IMR-90 (cell line): Measurements from ENCODE around the gene GBF1. TPM values are rescaled to one million over a fixed set of nuclear protein-coding genes. Genes with fewer than 3 reads are reported as not detected.

Experiments
- ATAC-seq: fragments of 200-7000 bp; cut with Tn5 transposase; 2 replicates; pipeline ENCODE4 v1.9.1; 2020; ENCODE audit warnings: low read depth, mild to moderate bottlenecking, moderate library complexity
- BruUV-seq: library from RNA; stranded (reverse); fragments of 400-500 nt; replicated peaks from 2 replicates; lab custom pipeline; 2021; lab: Mats Ljungman, UMichigan
- CTCF ChIA-PET: fragments of 300-600 bp; formaldehyde crosslinking; extraction: SDS; loops from one replicate; lab custom pipeline; 2021; ENCODE audit warnings: antibody characterized with exemption; lab: Yijun Ruan, JAX
- POLR2A ChIA-PET: fragments of 300-600 bp; sonication (Branson Sonifier 250); formaldehyde crosslinking; loops from one replicate; lab custom pipeline; 2022; ENCODE audit warnings: antibody characterized with exemption; ENCODE audit not compliant: unreplicated experiment; lab: Charles Lee
- DNase-seq: peaks from one replicate; pipeline ENCODE4 v3.0.0; 2013
- H2AFZ ChIP-seq: replicated peaks from 2 replicates; pipeline ENCODE3; 2013; ENCODE audit warnings: low read length, mild to moderate bottlenecking; ENCODE audit not compliant: poor library complexity
- H2AK5ac ChIP-seq: 2 replicates; pipeline ENCODE4 v1.6.1; 2013; ENCODE audit warnings: low read depth, low read length, inconsistent platforms
- H2AK9ac ChIP-seq: replicated peaks from 2 replicates; pipeline ENCODE3; 2013; ENCODE audit warnings: mild to moderate bottlenecking, low read depth, low read length, moderate library complexity; ENCODE audit not compliant: poor library complexity
- H2BK120ac ChIP-seq: 2 replicates; pipeline ENCODE4 v1.6.1; 2013; ENCODE audit warnings: low read depth, low read length, inconsistent platforms
- H2BK15ac ChIP-seq: 3 replicates; pipeline ENCODE4 v1.6.1; 2013; ENCODE audit warnings: low read depth, low read length, inconsistent platforms
- H2BK20ac ChIP-seq: 2 replicates; pipeline ENCODE4 v1.6.1; 2013; ENCODE audit warnings: low read depth, mild to moderate bottlenecking, inconsistent platforms, low read length, moderate library complexity
- H2BK5ac ChIP-seq: 2 replicates; pipeline ENCODE4 v1.6.1; 2013; ENCODE audit warnings: mild to moderate bottlenecking, low read depth, low read length, inconsistent platforms; ENCODE audit not compliant: poor library complexity, severe bottlenecking
- H3K14ac ChIP-seq: replicated peaks from 2 replicates; pipeline ENCODE4 v1.6.1; 2013; ENCODE audit warnings: low read depth, low read length, inconsistent platforms
- H3K18ac ChIP-seq: 2 replicates; pipeline ENCODE4 v1.6.1; 2013; ENCODE audit warnings: low read depth, low read length, control low read depth
- H3K23ac ChIP-seq: 2 replicates; pipeline ENCODE4 v1.6.1; 2013; ENCODE audit warnings: low read depth, low read length, inconsistent platforms
- H3K27ac ChIP-seq: 2 replicates; pipeline ENCODE4 v1.5.1; 2013; ENCODE audit warnings: mild to moderate bottlenecking, control low read depth, low read length; ENCODE audit not compliant: insufficient read depth
- H3K27me3 ChIP-seq: 2 replicates; pipeline ENCODE4 v1.6.1; 2013; ENCODE audit warnings: low read length; ENCODE audit not compliant: control insufficient read depth, insufficient read depth
- H3K36me3 ChIP-seq: 2 replicates; pipeline ENCODE4 v1.6.1; 2013; ENCODE audit warnings: low read length, mixed read lengths; ENCODE audit not compliant: control insufficient read depth, insufficient read depth
- H3K4ac ChIP-seq: 2 replicates; pipeline ENCODE4 v1.6.1; 2013; ENCODE audit warnings: low read depth, low read length, inconsistent platforms
- H3K4me1 ChIP-seq: 2 replicates; pipeline ENCODE4 v1.6.1; 2013; ENCODE audit warnings: low read length, mixed read lengths; ENCODE audit not compliant: control insufficient read depth, insufficient read depth
- H3K4me2 ChIP-seq: 2 replicates; pipeline ENCODE4 v1.6.1; 2013; ENCODE audit warnings: low read depth, mild to moderate bottlenecking, control low read depth, low read length, moderate library complexity
- H3K4me3 ChIP-seq: 2 replicates; pipeline ENCODE4 v1.5.1; 2013; ENCODE audit warnings: low read depth, mild to moderate bottlenecking, control low read depth, low read length, moderate library complexity; ENCODE audit not compliant: insufficient read depth
- H3K56ac ChIP-seq: 2 replicates; pipeline ENCODE4 v1.6.1; 2013; ENCODE audit warnings: low read length, inconsistent platforms; ENCODE audit not compliant: insufficient read depth; ENCODE audit errors: extremely low read depth
- H3K79me1 ChIP-seq, 2 experiments: 2 replicates each; pipeline ENCODE4 v1.6.1; 2013; ENCODE audit warnings: low read length in 2 of 2, inconsistent platforms in 1 of 2, low read depth in 1 of 2
- H3K9ac ChIP-seq: 2 replicates; pipeline ENCODE4 v1.6.1; 2013; ENCODE audit warnings: low read depth, low read length, control low read depth
- H3K9me1 ChIP-seq: 2 replicates; pipeline ENCODE4 v1.6.1; 2013; ENCODE audit warnings: low read length, inconsistent platforms; ENCODE audit not compliant: insufficient read depth
- H3K9me3 ChIP-seq: 2 replicates; pipeline ENCODE4 v1.6.1; 2013; ENCODE audit warnings: low read length; ENCODE audit not compliant: control insufficient read depth, insufficient read depth
- H4K20me1 ChIP-seq: 2 replicates; pipeline ENCODE4 v1.6.1; 2013; ENCODE audit warnings: low read length, inconsistent platforms; ENCODE audit not compliant: insufficient read depth
- H4K5ac ChIP-seq: 2 replicates; pipeline ENCODE4 v1.6.1; 2013; ENCODE audit warnings: mild to moderate bottlenecking, low read depth, low read length, control low read depth
- H4K8ac ChIP-seq, 2 experiments: 2 replicates each; pipeline ENCODE4 v1.6.1; 2013; ENCODE audit warnings: low read depth in 2 of 2, low read length in 2 of 2, control low read depth in 1 of 2, inconsistent platforms in 1 of 2
- H4K91ac ChIP-seq: 2 replicates; pipeline ENCODE4 v1.6.1; 2013; ENCODE audit warnings: low read depth, low read length, inconsistent platforms; ENCODE audit not compliant: insufficient read depth
- MAFK ChIP-seq: IDR thresholded peaks from 2 replicates; pipeline ENCODE4 v1.6.1; 2012; ENCODE audit warnings: low read depth, low read length, improper control_type of control experiment
- MXI1 ChIP-seq: IDR thresholded peaks from 2 replicates; pipeline ENCODE4 v1.6.1; 2012; ENCODE audit warnings: low read depth, mild to moderate bottlenecking, low read length, moderate library complexity, borderline replicate concordance
- NFE2L2 ChIP-seq: fragments of 150-350 bp; IDR thresholded peaks from 2 replicates; pipeline ENCODE4 v1.6.1; 2016; ENCODE audit warnings: low read depth, mild to moderate bottlenecking, low read length
- RAD21 ChIP-seq: IDR thresholded peaks from 2 replicates; pipeline ENCODE4 v1.6.1; 2012; ENCODE audit warnings: low read length, improper control_type of control experiment
- SMC3 ChIP-seq: fragments of 150-350 bp; IDR thresholded peaks from 2 replicates; pipeline ENCODE4 v1.6.1; 2016; ENCODE audit warnings: low read depth, mild to moderate bottlenecking, antibody characterized with exemption, low read length, moderate library complexity
- USF2 ChIP-seq: fragments of 150-350 bp; IDR thresholded peaks from 2 replicates; pipeline ENCODE4 v1.6.1; 2017; ENCODE audit warnings: mild to moderate bottlenecking, antibody characterized with exemption, low read length, low read depth
- WGBS, 2 experiments: methylation state at CpG; one replicate each; pipeline versions ENCODE4 v1.1.5 to v1.1.7; 2013; ENCODE audit warnings: missing lambda C conversion rate in 2 of 2; ENCODE audit not compliant: insufficient read length in 1 of 2; ENCODE audit errors: extremely low coverage in 2 of 2; 5-methylcytosine and 5-hydroxymethylcytosine counted together
- dilution Hi-C: fragments of 300-500 bp; cut with HindIII; formaldehyde crosslinking; loops from one replicate; pipeline ENCODE4 v1.14.3; 2018; ENCODE audit warnings: low sequenced_read_pairs; ENCODE audit not compliant: unreplicated experiment
- in situ Hi-C: fragments of 300-500 bp; cut with MboI; formaldehyde crosslinking; loops from 3 replicates; pipeline ENCODE4 v1.14.3; 2019; ENCODE audit warnings: low sequenced_read_pairs, inconsistent platforms, mixed read lengths
- intact Hi-C: fragments of 100-400 bp; cut with micrococcal nuclease; formaldehyde crosslinking; loops from 2 replicates; pipeline ENCODE4 v1.10.0; 2022
- polyA plus RNA-seq, 3 experiments: library from polyadenylated mRNA; depleted of rRNA; stranded (reverse); fragments of >200 nt; gene quantifications; 2 replicates each; pipeline ENCODE4 v1.2.3, GENCODE V29; 2012; ENCODE audit warnings: low replicate concordance in 1 of 3
- total RNA-seq: library from RNA; depleted of rRNA; stranded (reverse); fragments of >200 nt; gene quantifications from 2 replicates; pipeline ENCODE4 v1.2.3, GENCODE V29; 2012

Gene GBF1
- total and polyA plus RNA-seq, 2 of the 4 experiments (the other 2 are of a cell fraction) = 38.7 to 40.1 TPM

GRCh38 chr10:102280397-102281101 lies 35.2 kb downstream of the GBF1 start:
- H3K27me3 ChIP-seq = no peaks in the 10 kb centered on the region
- no peak overlapping the region for H4K91ac ChIP-seq
- peaks cover 6% of the 10 kb centered on the region for H3K4me1 ChIP-seq
- H2BK20ac ChIP-seq = no peak overlapping the region
- intact Hi-C loops (no loop called here), dilution Hi-C loops (no loop called here), in situ Hi-C loops (no loop called here)
- ChIA-PET CTCF (no interaction called here), POLR2A (no interaction called here)
- H3K56ac ChIP-seq = no peak overlapping the region
- H4K5ac ChIP-seq = no peak overlapping the region
- H3K27ac ChIP-seq = no peak overlapping the region
- peak overlapping the region; percentile 30 for H3K4ac ChIP-seq
- peak overlapping the region; percentile 18; the same call in 1 of the 2 replicates for H3K23ac ChIP-seq
- ATAC-seq (peak; percentile 49), DNase-seq (peak; percentile 21)
- H3K79me1 ChIP-seq = peaks cover 44 to 73% of the 10 kb centered on the region in 2 experiments
- peak overlapping the region; percentile 79 for H2AK9ac ChIP-seq
- H2BK15ac ChIP-seq = no peak overlapping the region
- H3K4me3 ChIP-seq = no peak overlapping the region
- peak overlapping the region; percentile 16; the same call in 1 of the 2 replicates for H3K9ac ChIP-seq
- H3K9me3 ChIP-seq = no peaks in the 10 kb centered on the region
- H4K20me1 ChIP-seq = peaks cover 60% of the 10 kb centered on the region
- H3K36me3 ChIP-seq = peaks cover 3% of the 10 kb centered on the region; the same call in 1 of the 2 replicates
- no peak for TF ChIP-seq NFE2L2
- TF ChIP-seq RAD21 = no peak
- no peak for TF ChIP-seq MXI1
- no peak for TF ChIP-seq USF2
- no peak for TF ChIP-seq MAFK
- no peak for TF ChIP-seq SMC3
- 0% methylated on average over 1 of the region's 3 CpGs; no CpG with 5 or more reads in 1 of the 2 experiments for WGBS, 2 experiments
- BruUV-seq = no TSS peak
- peaks cover 12% of the 10 kb centered on the region for H3K9me1 ChIP-seq
- H2BK5ac ChIP-seq = peak overlapping the region; percentile 23
- H3K18ac ChIP-seq = no peak overlapping the region
- no peak overlapping the region for H4K8ac ChIP-seq
- H2AK5ac ChIP-seq = no peak overlapping the region
- peak overlapping the region; percentile 18; the same call in 1 of the 2 replicates for H3K14ac ChIP-seq
- H2BK120ac ChIP-seq = no peak overlapping the region
- H3K4me2 ChIP-seq = peak overlapping the region; percentile 72
- no peak overlapping the region for H2AFZ ChIP-seq
